ENCODE data around the gene GPS2.

The GPS2 gene

DNA sequence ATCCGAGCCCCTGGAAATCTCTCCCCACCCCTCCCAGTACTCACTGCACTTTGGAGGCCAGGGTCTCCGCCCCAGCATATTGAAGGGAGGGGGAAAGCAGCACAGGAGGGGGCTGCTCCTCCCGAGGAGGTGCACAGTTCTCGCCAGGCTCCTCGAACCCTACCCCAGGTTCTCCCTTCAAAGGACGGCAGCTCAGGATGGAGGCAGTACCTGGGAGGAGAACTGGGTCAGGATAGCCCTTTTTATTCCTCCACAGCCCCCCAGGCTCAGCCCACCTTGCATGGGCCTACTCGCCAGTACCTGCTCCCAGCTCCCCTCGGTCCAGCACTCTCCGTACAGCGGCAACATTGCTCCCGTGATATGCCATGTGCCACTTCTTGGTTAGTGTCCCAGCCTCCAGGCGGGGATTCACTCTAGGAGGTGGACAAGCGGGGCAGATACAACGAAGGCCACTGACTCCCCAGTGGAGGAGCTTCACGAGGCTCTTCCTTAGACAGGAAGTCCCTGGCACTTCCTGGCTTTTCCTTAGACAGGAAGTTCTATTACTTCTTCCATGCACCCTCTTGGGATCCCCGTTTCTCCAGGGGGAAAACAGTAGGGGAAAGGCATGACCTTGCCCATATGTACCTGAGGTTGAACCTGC lies 2.1 kb upstream of the GPS2 start:
- DNase-seq (ENCODE audit: low read depth): no peak

DNA sequence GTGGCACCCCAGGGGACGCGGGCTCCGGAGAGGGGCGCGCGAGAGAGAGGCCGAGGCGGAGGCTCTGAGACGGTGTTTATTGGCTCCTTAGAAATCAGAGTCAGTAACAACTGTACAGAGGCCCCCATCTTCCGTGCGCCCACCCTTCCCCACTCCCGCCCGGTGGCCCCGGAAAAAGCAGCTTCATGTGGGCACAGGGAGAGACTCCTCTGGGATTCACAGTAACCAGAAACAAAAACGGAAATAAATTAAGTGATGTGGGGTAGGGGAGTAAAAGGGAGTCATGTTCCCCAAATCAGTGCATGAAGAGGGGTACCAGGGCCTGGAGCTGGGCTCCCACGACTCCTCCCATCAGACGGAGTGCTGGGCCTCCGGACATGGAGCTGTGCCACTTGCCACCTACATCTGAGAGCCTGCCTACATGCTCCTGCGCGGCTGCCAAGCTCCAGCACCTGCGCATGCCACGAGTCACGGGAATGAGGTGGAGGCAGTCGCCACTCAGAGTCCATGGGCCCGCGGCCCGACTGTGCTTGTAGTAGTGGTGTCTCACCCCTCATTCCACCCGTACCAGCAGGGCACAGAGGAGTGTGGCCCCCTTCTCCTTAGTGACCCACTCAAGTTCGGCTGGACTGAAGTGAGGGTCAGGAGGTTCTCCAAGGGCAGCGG lies 543 bp upstream of the GPS2 start:
- no peak for DNase-seq (ENCODE audit: low read depth)

DNA sequence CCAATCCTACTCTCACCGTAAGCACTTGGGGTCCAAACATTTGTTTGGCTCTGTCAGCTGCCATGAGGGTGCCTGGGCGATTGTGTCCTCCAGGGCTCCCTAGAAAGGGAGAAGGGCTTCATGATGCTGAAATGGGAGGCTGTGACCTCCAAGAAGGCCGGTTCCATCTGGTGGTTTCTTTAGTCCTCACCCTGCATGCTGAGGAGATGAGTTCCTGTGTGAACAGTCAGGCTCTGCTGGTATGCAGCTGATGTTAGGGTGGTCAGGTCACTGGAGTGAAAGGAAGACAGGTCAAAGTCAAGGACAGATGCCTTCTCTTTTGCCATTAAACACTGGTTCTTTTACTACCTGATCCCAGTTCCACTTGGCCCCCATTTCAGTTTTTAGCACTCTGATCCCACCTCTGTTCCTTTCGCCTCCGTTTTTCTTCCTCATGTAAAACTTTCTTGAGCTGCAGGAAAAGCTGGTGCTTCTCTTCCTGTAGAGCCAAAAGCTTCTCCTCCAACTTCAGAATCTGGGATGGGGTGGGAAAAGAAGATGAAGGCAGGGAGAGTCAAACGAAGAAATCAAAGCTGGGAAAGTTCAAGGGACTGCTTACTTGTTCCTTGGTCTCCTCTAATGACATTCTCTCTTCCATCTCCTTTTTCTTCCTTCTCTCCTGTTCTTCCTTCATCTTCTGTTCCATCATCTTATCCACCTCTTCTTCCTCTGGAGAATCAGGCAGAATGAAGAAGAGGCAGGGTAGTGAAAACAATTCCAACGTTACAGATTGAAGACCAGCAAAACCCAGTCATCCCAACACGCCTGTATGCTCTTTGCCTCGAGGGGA lies 1.1 kb downstream of the GPS2 start:
- no peak for DNase-seq (ENCODE audit: low read depth)

DNA sequence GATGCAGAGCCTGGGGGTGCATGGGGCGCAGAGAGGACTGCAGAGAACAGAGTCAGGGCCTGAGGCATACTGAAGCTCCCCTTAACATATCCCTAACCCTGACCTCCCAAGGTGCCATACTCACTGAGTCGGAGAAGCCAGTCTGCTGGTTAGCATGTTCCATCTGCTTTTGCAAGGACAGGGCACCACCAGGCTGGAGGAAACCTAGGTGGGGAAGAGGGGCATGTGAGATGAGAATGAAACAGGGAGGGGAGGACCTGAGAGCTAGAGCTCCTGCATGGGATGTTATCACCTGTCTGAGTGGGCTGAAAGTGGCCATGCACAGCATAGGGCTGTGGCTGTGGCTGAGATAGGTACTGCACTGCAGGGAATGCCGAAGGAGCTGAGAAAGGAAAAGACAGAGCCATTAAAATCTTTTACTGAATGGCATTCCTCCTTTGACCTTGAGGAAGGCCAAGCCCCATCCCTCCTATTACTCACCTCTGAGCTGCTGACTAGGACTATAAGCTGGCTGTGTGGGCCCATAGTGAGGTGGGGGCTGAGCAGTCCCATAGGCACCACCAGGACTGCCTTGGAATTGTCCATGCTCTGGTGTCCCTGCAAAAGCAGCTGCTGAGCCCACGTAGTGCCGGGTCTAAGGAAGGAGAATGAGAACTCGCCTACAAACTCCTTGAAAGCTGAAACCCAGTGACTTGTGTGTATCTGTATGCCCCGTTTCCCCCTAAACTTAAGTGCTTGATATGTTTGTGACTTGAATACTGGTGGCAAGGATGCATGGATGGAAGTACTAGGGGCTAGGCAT lies 1.9 kb downstream of the GPS2 start:
- DNase-seq (ENCODE audit: low read depth): no peak

DNA sequence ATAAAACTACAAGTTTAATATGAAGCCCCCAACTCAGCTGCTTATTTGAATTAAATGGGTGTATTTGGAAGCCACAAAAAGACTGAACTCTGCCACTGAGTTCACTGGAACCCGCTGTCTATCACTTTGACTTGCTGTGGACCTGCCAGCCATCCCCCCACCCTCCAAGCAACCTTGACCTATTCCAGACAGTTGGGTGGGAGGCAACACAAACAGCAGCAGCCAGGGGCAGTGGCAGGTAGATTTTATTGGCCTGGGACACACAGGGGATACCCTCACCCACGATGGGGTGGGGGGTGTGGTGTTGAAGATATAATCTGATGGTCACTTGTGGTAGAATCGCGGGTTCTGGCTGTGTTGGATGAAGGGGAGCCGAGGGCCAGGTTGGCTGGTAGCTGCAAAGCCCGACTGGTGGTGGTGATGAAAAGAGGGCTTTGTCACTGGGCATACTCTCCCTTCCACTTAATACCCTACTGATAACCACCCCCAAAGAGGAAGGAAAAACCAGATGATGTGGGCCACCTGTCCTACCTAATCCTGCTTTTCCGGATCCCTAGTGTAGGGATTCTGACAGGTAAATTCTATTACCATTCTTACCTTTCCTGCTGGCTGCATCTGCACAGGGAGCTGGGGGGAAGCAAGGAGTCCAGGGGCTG lies 2.6 kb downstream of the GPS2 start:
- DNase-seq (ENCODE audit: low read depth): no peak

DNA sequence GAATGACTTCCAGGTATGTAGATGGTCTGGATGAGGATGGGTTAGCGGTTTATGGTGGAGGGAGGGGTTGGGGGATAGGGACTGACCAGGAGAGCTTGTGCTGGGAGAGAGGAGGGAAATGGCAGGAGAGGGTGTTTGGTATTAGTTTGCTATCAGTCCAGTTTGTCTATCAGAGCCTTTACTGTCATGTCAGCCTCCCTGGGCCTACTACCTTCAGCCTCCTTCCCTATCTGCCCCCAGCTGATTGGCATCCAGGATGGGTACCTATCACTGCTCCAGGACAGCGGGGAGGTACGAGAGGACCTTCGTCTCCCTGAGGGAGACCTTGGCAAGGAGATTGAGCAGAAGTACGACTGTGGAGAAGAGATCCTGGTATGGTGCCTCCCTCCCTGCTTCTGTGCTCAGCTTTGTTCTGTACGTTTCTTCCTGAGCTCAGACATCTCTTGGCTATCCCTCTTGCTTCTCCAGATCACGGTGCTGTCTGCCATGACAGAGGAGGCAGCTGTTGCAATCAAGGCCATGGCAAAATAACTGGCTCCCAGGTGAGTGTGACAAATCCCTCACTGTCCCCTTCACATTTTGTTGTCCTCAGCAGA lies 4.0 kb downstream of the GPS2 start:
- DNase-seq (ENCODE audit: low read depth): no peak

DNA sequence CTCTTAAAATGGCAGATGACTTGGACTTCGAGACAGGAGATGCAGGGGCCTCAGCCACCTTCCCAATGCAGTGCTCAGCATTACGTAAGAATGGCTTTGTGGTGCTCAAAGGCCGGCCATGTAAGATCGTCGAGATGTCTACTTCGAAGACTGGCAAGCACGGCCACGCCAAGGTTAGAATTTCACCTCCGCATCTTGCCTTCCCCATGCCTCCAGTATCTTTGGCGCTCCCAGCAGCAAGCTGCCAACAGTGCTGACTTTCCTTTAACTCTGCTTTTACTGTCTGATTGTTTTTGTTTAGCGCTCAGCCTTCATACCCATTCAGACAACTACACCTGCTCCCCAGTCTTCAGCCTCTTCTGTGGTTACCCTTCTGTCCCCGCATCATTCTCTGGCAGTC lies 5.5 kb downstream of the GPS2 start:
- no peak for DNase-seq (ENCODE audit: low read depth)

DNA sequence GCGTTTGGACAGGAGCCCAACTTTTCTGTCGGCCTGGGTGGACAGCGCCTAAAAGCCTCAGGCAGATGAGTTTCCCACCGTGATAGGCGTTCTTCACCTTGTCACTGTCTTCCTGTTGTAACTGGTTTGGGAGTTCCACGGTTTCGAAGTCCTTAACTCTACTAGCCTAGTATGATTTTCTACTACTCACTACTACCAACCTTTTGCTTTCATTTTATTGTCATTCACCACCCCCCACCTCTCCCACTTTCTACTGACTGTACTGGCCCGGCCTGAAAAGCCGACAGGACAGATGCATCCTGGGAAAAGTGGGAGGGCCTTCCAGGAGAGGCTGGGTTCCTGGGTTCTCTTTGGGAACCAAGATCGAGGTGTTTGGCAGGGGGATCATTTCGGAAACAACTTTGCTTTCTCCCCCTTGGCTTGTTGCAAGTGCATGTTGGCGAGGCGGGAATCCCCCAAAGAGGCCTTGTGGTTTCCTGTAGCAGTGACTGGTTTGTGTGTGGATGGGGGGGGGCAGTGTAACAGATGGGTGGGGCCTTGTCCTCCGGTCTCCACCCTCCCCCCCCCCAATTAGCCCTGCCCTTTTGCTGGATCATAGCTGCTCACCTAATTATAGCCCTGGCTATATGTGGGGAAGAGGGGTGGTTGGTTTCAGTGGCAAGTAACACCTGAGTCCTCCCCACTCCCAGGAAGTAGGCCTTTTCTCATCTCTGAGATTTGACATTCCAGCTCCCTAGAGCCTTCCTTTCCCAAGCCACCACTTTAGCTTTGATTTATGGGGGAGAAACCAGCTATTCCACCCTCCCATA lies 6.3 kb downstream of the GPS2 start:
- DNase-seq (ENCODE audit: low read depth): peak; percentile 79

DNA sequence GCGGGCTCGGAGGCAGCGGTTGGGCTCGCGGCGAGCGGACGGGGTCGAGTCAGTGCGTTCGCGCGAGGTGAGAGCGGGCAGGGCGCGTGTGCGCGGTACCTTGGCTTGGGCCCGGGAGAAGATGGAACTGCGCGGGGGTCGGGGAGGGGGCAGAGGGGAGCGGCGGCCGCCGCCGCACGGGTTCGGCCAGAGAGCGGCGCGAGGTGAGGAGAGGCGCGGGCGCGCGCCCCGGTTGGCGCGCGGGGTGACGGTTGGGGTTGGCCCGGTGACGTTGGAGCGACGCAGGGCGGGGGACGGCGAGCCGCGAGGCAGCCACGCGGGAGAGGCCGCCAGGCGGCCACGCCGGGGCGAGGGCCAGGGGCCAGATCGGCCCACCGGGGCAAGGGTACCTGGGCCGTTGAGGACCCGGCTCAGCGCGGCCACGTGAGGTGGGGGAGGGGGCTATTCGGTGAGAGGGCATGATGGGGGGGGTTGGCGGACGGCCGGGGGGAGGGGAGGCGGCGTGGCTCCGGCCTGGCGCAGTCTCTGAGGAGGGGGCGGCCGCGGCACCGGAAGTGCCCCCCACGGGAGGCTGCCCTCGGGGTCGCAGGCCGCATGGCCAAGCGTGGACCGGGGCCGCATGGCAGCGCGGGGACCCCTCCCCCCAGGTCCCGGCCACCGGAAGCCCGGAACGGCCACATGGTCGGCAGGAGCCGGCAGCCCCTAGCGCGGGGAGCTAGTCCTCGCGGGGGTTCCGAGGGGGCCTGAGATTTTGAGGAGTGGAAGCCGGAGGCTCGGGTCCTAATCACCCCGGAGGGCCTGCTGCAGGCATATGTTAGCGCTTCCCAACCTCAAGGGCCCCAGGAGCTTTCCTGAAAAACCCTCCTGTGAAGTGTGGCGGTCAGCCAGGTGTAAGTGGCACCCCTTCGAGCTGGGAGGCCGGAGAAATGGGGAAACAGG lies 7.2 kb downstream of the GPS2 start:
- DNase-seq (ENCODE audit: low read depth): peak; percentile 46

DNA sequence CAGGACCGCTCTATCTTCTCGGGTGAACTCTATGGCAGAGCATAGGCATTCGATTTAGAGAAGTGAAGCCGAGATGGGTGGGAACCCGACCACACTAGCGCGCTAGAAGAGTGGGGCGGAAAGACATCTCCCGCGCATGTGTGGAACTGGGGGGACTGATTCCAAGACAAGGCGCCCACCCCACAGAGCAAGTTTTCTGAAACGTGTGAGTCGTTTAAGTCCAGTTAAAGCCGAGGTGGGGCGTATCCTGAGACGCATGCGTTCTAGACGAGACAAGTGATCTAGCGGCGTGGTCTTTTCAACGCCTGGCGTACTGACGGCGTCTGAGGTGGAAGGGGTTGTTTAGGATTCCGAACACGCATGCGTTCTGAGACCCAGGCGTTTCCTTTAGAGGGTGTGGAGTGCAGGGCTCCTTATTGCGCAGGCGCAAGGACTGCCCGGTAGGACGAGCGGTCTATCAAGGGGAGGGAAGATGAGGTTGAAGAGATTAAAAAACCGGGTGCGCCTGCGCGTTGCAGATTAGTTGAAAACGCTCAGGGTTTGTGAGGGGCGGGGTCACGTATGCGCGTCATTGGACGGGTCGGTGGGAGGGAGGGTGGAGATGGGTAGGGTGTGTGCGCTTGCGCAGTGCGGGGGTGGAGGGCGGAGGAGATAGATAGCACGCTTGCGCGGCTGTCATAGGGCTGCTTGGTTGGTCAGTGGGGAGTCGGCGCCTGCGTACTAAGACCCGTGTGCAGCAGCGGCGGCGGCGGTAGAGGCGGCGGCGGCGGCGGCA lies 8.1 kb downstream of the GPS2 start, which contains the start of gene EIF5A:
TSS of gene EIF5A (plus strand) at position 718 of the 775 bp plus-strand sequence. CDS start 2,008 bp downstream, outside the sequence.
- DNase-seq (ENCODE audit: low read depth): peak; percentile 100

DNA sequence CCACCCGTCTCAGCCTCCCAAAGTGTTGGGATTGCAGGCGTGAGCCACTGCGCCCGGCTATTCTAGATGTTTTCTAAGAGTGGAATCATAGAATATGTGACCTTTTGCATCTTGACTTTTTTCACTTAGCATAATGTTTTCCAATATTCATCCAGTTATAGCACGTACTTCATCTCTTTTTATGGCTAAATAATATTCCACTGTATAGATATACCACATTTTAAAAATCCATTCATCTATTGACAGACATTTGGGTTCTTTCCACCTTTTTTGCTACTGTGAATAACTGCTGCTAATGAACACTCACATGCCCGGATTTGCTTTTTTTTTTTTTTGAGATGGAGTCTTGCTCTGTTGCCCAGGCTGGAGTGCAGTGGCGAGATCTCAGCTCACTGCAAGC lies 11.0 kb downstream of the GPS2 start:
- DNase-seq (ENCODE audit: low read depth): no peak

DNA sequence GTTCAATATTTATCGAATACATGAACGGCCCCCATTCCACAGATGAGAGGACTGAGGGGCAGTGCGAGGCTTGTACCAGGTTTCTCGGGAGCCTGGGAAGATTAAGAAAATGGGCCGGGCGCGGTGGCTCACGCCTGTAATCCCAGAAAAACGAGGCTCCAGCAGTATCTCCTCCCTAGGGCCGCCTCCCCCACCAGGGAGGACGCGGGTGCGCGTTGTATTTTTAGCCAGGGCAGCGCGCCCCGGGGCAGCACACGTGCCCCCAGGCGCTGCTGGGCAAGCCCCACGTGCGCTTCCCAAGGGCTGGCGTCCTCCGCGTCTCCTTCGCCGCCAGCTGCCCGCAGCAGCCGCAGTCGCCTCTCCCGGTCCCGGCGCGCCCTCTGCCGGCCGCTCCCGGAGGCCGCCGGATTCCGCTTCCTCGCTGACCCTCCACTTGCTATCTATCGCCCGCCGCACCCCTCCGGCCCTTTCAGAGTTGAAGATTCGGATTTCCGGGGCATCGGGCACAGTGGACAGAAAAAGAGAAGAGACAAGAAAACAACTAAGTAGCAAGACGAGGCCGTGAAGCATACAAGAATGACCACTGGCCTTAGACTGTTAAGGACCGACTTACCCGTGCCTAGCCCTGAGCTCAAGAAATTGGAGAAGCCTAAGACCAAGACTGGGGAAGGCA lies 18.8 kb downstream of the GPS2 start:
- peak; percentile 63 for DNase-seq (ENCODE audit: low read depth)

DNA sequence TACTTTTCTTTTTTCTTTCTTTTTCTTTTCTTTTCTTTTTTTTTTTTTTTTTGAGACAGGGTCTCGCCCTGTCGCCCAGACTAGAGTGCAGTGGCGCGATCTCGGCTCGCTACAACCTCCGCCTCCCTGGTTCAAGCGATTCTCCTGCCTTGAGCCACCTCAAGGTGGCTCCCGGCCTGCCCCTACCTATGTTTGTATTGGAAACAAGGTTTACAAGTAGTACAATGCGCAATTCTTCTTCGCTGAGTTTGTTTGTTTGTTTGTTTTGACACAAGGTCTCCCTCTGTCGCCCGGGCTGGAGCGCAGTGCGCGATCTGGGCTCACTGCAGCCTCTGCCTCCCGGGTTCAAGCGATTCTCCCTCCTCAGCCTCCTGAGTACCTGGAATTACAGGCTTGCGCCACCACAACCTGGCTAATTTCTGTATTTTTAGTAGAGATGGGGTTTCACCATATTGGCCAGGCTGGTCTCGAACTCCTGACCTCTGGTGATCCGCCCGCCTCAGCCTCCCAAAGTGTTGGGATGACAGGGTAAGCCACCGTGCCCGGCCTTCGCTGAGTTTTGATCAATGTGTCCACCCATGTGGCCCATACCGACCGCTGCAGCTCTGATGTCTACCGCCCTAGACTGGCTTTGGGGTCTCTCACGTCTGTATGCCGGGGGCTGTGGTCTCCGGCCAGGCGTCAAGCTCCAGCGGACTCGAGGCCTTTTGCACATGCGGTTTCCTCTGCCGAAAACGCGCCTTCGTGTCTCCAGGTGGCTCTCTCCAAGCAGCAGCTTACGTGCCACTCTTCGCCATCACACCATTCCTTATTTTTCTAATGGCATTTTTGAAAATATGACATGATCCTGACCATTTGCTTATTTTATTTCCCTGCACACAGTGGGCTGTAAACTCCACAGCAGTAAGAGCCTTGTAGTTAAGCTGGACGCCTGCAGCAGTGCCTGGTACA lies 19.7 kb downstream of the GPS2 start:
- no peak for DNase-seq (ENCODE audit: low read depth)

DNA sequence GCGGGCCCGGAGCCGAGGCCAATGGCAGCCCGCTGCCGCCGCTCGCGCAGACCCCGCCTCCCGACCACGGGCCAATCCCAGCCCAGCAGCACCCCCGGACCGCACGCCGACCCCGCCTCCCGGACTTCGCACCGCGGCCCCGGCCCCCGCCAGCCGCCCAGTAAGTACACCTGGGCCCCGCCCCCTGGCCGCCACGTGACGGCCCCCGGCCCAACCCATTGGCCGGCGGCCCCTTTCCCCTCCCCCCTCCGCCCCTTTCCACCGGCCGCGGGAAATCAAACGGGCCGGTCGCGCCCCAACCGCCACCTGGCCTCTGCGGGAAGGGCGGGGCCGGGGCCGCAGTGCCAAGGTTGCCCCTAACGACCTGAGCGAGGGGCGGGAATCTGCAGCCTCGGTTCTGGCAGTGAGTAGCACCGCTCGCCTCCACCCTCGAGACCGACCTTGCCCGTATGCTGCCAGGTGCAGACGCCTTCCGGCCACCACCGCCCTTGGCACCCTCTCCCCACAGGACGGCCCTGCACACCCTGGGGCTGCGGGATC lies 20.5 kb downstream of the GPS2 start, which contains the start of gene YBX2:
TSS of gene YBX2 (minus strand) at position 26 of the 540 bp plus-strand sequence. CDS start 139 bp downstream, outside the sequence.
- DNase-seq (ENCODE audit: low read depth): peak; percentile 61

DNA sequence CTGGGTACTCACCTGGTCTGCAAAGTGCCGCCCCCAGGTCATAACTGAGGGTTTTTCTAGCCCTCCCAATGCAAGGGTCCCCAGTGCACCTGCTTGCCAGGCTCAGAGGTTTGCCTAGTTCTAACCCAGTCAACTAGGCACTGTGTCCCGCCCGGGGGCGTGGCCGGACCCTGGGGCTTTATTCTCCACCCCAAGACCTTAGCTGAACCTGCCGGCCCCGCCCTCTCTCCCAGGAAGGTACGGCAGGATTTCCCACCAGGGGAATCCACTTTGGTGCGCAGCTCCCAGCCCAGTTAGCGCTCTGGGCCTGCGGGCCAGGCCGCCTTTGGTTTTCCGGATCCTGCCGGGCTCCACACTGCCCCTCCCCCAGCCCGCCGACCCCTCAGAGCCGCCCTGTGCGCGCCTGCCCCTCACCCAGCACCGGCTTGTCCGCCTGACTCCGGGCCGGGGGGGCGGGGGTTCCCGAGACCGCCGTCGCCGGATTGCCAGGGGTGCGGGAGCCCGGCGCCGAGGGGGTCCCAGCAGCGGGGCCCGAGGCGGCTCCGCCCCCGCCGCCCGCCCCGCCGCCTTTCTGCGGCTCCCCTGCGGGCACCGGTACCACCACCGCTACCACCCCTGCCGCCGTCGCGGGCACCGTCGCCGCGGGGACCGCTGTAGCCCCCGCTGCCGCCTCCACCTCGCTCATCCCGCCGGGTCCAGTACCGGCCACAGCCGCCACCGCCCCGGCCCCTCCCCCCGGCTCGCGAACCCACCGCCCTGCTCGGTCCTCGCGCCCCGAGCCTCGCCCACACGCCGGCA lies 21.1 kb downstream of the GPS2 start:
- no peak for DNase-seq (ENCODE audit: low read depth)
